BE2C (cell line): ENCODE measurements around the gene REST.

Experiments
- DNase-seq: peaks from one replicate; pipeline ENCODE4 v3.0.0-alpha.2; 2020
- H3K27me3 ChIP-seq: fragments of 250-450 bp; sonication (Bioruptor Pico); 2 replicates; pipeline ENCODE4 v1.5.1; 2020; ENCODE audit warnings: mild to moderate bottlenecking
- H3K36me3 ChIP-seq: fragments of 250-450 bp; sonication (Bioruptor Pico); 2 replicates; pipeline ENCODE4 v1.5.1; 2020; ENCODE audit warnings: mild to moderate bottlenecking
- H3K4me1 ChIP-seq: fragments of 250-450 bp; sonication (Bioruptor Pico); 2 replicates; pipeline ENCODE4 v1.5.1; 2020
- H3K4me3 ChIP-seq: 2 replicates; pipeline ENCODE4 v1.5.1; 2011; ENCODE audit warnings: low read depth, low read length
- H3K9me3 ChIP-seq: fragments of 250-450 bp; sonication (Bioruptor Pico); 2 replicates; pipeline ENCODE4 v1.5.1; 2020
- TF ChIP-seq, protein P1 (sequence below): IDR thresholded peaks from 2 replicates; pipeline ENCODE4 v1.5.1; 2012; ENCODE audit warnings: mild to moderate bottlenecking, low read depth, low read length

REST gene

DNA sequence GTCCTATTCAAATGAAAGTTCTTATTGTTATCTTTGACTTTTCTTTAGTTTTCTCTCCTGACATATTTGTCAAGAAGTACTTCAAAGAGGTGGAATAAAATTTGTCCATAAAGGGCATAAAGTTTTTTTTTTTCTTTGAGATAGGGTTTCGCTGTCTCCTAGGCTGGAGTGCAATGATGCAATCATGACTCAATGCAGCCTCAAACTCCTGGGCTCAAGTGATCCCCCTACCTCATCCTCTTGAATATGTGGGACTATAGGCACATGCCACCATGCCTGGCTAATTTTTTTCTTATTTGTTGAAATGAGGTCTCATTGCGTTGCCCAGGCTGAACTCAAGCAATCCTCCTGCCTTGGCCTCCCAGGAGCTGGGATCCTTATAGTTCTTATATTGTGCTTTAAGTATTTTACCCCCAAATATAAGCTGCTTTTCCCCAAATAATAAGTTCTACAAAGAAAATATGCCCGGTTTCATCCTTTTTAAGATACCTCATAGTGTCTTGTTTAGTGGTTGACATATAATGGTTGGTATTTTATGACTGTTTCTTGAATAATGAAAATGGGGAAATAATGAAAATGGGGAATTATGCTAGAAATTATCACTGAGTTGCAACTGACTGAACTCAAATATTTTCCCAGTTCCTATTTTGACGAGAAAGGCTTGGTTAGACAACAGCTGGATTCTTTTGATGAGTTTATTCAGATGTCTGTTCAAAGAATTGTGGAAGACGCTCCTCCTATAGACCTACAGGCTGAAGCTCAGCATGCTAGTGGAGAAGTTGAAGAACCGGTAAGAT, 82.6 kb downstream of the REST start:
- Histone ChIP-seq H3K4me1 (no peaks in the 10 kb centered on the region; the same call in 1 of the 2 replicates), H3K36me3 (peaks cover 69% of the 10 kb centered on the region), H3K4me3 (no peak overlapping the region), H3K27me3 (no peaks in the 10 kb centered on the region), H3K9me3 (no peaks in the 10 kb centered on the region)
- TF ChIP-seq, protein P1, sequence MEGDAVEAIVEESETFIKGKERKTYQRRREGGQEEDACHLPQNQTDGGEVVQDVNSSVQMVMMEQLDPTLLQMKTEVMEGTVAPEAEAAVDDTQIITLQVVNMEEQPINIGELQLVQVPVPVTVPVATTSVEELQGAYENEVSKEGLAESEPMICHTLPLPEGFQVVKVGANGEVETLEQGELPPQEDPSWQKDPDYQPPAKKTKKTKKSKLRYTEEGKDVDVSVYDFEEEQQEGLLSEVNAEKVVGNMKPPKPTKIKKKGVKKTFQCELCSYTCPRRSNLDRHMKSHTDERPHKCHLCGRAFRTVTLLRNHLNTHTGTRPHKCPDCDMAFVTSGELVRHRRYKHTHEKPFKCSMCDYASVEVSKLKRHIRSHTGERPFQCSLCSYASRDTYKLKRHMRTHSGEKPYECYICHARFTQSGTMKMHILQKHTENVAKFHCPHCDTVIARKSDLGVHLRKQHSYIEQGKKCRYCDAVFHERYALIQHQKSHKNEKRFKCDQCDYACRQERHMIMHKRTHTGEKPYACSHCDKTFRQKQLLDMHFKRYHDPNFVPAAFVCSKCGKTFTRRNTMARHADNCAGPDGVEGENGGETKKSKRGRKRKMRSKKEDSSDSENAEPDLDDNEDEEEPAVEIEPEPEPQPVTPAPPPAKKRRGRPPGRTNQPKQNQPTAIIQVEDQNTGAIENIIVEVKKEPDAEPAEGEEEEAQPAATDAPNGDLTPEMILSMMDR = no peak
- DNase-seq = no peak

- H3K4me3 ChIP-seq = no peak overlapping the region
- no peaks in the 10 kb centered on the region for H3K27me3 ChIP-seq
- TF ChIP-seq, protein P1 = no peak
- peaks cover 81% of the 10 kb centered on the region for H3K36me3 ChIP-seq
- no peak for DNase-seq
- no peaks in the 10 kb centered on the region for H3K9me3 ChIP-seq
- no peaks in the 10 kb centered on the region; the same call in 1 of the 2 replicates for H3K4me1 ChIP-seq
Measured at GRCh38 chr4:56995525-56995924, 87.8 kb downstream of the REST start.

- no peaks in the 10 kb centered on the region for H3K4me1 ChIP-seq
- H3K36me3 ChIP-seq = peaks cover 69% of the 10 kb centered on the region
- TF ChIP-seq, protein P1 = no peak
- H3K4me3 ChIP-seq = no peak overlapping the region
- no peak for DNase-seq
- H3K9me3 ChIP-seq = no peaks in the 10 kb centered on the region
- no peaks in the 10 kb centered on the region for H3K27me3 ChIP-seq
Measured at GRCh38 chr4:56999751-57000150, 92.1 kb downstream of the REST start.

GRCh38 chr4:57013543-57014120, 105.9 kb downstream of the REST start:
- Histone ChIP-seq H3K4me1 (no peaks in the 10 kb centered on the region), H3K27me3 (no peaks in the 10 kb centered on the region), H3K36me3 (peaks cover 90% of the 10 kb centered on the region), H3K9me3 (no peaks in the 10 kb centered on the region), H3K4me3 (no peak overlapping the region)
- TF ChIP-seq, protein P1 = no peak
- DNase-seq = no peak
